Upper lobe of right lung (tissue), 1 donor: ENCODE results near the gene CACNG1. TPM values are rescaled to one million over a fixed set of nuclear protein-coding genes. Genes with fewer than 3 reads are reported as not detected.

Experiments used
- ATAC-seq: fragments of 200-7000 bp; cut with Tn5 transposase; one replicate; pipeline ENCODE4 v1.9.1; 2020; ENCODE audit warnings: mild to moderate bottlenecking, moderate library complexity
- DNase-seq: peaks from one replicate; pipeline ENCODE4 v3.0.0-alpha.2; 2020
- H3K27ac ChIP-seq: fragments of 200-600 bp; one replicate; pipeline ENCODE4 v1.8.0; 2022
- H3K27me3 ChIP-seq: fragments of 200-600 bp; one replicate; pipeline ENCODE4 v1.8.0; 2022; ENCODE audit warnings: mild to moderate bottlenecking
- H3K36me3 ChIP-seq: fragments of 200-600 bp; one replicate; pipeline ENCODE4 v1.8.0; 2022
- H3K4me1 ChIP-seq: fragments of 200-600 bp; one replicate; pipeline ENCODE4 v1.8.0; 2022
- H3K4me3 ChIP-seq: fragments of 200-600 bp; one replicate; pipeline ENCODE4 v1.8.0; 2022; ENCODE audit warnings: mild to moderate bottlenecking
- H3K9me3 ChIP-seq: fragments of 200-600 bp; one replicate; pipeline ENCODE4 v1.8.0; 2022
- intact Hi-C: fragments of 100-400 bp; cut with DNase I; formaldehyde crosslinking; loops from one replicate; pipeline ENCODE4 v1.11.0; 2022
- total RNA-seq: library from RNA; stranded (reverse); fragmentation: NEBNext Ultra II Directional; extraction: Animal tissue kit (Norgen Biotek cat#: 25700); gene quantifications from one replicate; pipeline ENCODE4 v1.2.1, GENCODE V29; 2021
- TF ChIP-seq, protein P1 (sequence below): fragments of 200-600 bp; IDR thresholded peaks from one replicate; pipeline ENCODE4 v1.8.0; 2022; ENCODE audit warnings: antibody characterized with exemption
- donor health status: DM: no; HTN: yes; CAD: no; lungs with severe emphysema.

CACNG1 gene
- total RNA-seq, 1 donor from 2014 or later: not detected

DNA sequence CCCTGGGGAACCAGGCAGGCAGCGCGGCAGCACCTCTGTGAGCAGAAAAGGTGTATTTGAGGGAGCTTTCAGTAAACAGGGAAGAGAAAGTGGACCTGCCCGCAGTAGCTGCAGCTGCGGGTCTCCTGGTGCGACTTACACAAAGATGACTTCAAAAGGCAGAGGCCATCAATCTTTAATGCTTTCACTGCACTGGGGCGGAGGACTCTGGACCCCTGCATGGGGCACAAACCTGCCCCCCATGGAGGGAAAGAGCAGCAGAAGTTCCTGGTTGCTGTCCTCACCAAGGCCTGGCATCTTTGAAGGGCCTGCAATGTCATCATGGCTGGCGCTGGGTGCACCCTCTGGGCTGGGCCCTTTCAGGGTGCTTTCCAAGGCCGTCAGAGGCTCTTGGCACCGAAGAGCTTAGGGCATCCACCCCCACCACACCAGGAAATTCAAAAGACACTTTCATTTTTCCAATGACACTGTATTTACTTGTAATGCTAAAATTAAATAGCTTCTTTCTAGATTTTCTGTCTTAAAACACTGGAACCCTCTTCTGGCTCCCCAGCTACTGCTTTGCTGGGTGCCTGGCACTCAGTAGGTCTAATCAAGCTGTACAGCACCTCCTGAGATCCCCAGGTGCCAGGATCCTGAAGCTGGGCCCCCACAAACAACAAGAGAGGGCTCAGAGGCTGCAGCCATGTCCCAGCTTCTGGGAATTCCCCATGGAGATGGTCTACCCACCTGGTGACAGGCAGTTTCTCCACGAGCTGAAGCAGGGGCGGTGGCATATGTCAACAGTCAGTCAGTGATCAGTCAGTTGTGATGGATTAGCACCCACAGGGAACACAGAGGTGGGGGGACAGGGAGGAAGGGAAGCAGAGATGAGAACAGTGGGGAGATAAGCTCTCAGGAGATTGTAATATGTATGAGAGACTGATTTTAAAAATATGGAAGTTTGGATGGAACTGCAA is 2.1 kb upstream of the CACNG1 start:
- no peaks in the 10 kb centered on the region for H3K4me1 ChIP-seq
- TF ChIP-seq, protein P1, sequence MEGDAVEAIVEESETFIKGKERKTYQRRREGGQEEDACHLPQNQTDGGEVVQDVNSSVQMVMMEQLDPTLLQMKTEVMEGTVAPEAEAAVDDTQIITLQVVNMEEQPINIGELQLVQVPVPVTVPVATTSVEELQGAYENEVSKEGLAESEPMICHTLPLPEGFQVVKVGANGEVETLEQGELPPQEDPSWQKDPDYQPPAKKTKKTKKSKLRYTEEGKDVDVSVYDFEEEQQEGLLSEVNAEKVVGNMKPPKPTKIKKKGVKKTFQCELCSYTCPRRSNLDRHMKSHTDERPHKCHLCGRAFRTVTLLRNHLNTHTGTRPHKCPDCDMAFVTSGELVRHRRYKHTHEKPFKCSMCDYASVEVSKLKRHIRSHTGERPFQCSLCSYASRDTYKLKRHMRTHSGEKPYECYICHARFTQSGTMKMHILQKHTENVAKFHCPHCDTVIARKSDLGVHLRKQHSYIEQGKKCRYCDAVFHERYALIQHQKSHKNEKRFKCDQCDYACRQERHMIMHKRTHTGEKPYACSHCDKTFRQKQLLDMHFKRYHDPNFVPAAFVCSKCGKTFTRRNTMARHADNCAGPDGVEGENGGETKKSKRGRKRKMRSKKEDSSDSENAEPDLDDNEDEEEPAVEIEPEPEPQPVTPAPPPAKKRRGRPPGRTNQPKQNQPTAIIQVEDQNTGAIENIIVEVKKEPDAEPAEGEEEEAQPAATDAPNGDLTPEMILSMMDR: no peak
- intact Hi-C loops: no loop called here
- no peaks in the 10 kb centered on the region for H3K27me3 ChIP-seq
- no peak overlapping the region for H3K4me3 ChIP-seq
- no peaks in the 10 kb centered on the region for H3K36me3 ChIP-seq
- H3K27ac ChIP-seq: no peak overlapping the region
- DNase-seq (no peak), ATAC-seq (no peak)
- H3K9me3 ChIP-seq: no peaks in the 10 kb centered on the region

DNA sequence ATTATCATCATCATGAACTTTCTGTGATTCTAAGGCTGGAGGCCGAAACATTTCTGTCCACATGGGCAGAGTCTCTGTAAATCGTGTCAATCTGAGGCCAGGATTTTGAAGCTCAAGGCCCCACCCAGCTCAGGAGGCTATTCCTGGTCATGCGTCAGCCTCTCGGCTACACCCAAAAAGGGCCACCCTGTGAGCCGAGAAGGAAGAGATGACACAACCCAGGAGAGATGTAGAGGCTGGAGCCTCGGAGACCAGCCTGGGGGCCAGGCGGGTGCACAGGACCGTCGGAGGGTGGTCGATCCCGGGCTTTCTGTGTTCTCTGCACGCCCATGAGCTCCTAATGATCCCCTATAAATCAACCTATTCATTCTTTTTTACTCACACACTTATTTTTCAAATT is 1.1 kb upstream of the CACNG1 start:
- no peaks in the 10 kb centered on the region for H3K36me3 ChIP-seq
- no peak overlapping the region for H3K4me3 ChIP-seq
- H3K9me3 ChIP-seq: no peaks in the 10 kb centered on the region
- intact Hi-C loops: no loop called here
- TF ChIP-seq, protein P1: no peak
- H3K27ac ChIP-seq: no peak overlapping the region
- no peaks in the 10 kb centered on the region for H3K27me3 ChIP-seq
- H3K4me1 ChIP-seq: no peaks in the 10 kb centered on the region
- DNase-seq (no peak), ATAC-seq (no peak)

DNA sequence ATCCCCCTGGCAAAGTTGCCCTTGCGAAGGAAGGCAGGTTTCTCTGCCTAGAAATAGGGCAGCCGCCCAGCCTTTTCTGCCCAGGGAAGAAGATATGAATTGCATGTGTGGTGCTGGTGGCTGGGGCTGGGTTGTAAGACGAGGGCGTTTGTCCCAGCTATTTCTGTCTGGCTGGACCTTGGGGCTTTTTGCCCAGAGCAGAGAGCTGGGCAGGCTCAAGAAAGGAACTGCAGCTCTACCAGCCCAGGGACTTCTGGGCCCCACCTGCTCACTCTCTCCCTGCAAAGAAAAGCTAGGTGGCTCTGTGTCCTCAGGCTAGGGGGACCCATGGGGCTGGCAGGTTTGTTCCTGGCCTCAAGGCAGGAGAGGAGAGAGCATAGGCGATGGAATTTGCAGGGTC is 586 bp downstream of the CACNG1 start:
- no peak overlapping the region for H3K4me3 ChIP-seq
- no peaks in the 10 kb centered on the region for H3K36me3 ChIP-seq
- ATAC-seq: no peak
- intact Hi-C loops: no loop called here
- TF ChIP-seq, protein P1: no peak
- no peak for DNase-seq
- peaks cover 10% of the 10 kb centered on the region for H3K9me3 ChIP-seq
- no peak overlapping the region for H3K27ac ChIP-seq
- no peaks in the 10 kb centered on the region for H3K27me3 ChIP-seq
- no peaks in the 10 kb centered on the region for H3K4me1 ChIP-seq

DNA sequence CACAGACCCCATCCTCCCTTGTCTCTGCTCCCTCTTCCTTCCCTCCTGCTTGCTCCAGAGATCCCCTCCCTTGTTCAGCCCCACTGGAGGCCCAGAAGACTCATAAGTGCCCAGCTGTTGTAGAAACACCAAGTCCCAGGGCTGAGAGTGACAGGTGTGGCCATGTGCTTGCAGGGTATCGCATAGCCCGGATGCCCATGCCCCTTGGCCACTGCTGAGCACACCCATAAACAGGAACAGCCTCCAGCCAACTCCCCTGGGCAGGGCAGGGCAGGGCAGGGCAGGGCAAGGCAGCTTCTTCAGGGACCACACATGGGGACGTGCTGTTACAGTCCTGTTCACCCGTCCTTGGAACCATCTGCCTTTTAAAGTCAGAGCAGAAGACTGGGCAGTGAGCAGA is 2.0 kb downstream of the CACNG1 start:
- TF ChIP-seq, protein P1: no peak
- Histone ChIP-seq H3K9me3 (peaks cover 10% of the 10 kb centered on the region), H3K4me1 (no peaks in the 10 kb centered on the region), H3K27me3 (no peaks in the 10 kb centered on the region), H3K36me3 (no peaks in the 10 kb centered on the region), H3K27ac (no peak overlapping the region), H3K4me3 (no peak overlapping the region)
- intact Hi-C loops: no loop called here
- DNase-seq (no peak), ATAC-seq (no peak)

DNA sequence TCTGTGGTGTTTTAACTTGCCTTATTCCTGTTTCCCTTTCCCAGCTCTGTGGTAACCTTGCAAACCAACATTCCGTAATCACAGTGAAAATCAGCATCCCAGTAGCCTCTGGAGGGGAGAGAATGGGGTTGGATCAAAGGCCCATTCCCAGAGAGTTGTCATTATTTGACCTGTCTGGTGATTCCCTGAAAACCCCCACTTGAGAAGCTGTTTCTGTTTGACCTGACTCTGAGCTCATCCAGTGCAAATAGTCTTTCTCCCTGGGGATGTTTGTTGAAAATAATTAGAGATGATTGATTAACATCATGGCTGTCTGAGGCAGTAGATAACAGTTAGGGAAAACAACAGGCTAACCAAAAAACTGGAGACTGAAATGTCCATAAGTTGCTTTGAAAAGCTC is 3.0 kb downstream of the CACNG1 start:
- intact Hi-C loops: no loop called here
- Histone ChIP-seq H3K4me1 (no peaks in the 10 kb centered on the region), H3K27ac (no peak overlapping the region)

More for the DNA sequence above, 3.0 kb downstream of the CACNG1 start:
- ATAC-seq (no peak), DNase-seq (no peak)
- TF ChIP-seq, protein P1: no peak
- Histone ChIP-seq H3K27me3 (no peaks in the 10 kb centered on the region), H3K9me3 (peaks cover 10% of the 10 kb centered on the region), H3K4me3 (no peak overlapping the region), H3K36me3 (no peaks in the 10 kb centered on the region)
